Liver (tissue), 3 donors: Measurements from ENCODE around the gene DHRS1.

Experiments used
- EGR1 ChIP-seq, 2 donors: IDR thresholded peaks; 2 replicates each; pipeline ENCODE4 v1.6.1; 2016 to 2018; ENCODE audit warnings: antibody characterized with exemption in 2 of 2, low read depth in 2 of 2
- JUND ChIP-seq, 2 donors: IDR thresholded peaks; 2 replicates each; pipeline ENCODE4 v1.6.1; 2016; ENCODE audit warnings: antibody characterized with exemption in 2 of 2
- NR2F2 ChIP-seq: IDR thresholded peaks from 2 replicates; pipeline ENCODE4 v1.6.1; 2016; ENCODE audit warnings: antibody characterized with exemption
- TF ChIP-seq, protein P1 (sequence below): fragments of 150-350 bp; IDR thresholded peaks from 2 replicates; pipeline ENCODE4 v1.5.1; 2017; ENCODE audit warnings: improper control_type of control experiment, low read depth, low read length; ENCODE audit not compliant: missing input control
- donor health status: healthy.
- donor health status: healthy.

DNA sequence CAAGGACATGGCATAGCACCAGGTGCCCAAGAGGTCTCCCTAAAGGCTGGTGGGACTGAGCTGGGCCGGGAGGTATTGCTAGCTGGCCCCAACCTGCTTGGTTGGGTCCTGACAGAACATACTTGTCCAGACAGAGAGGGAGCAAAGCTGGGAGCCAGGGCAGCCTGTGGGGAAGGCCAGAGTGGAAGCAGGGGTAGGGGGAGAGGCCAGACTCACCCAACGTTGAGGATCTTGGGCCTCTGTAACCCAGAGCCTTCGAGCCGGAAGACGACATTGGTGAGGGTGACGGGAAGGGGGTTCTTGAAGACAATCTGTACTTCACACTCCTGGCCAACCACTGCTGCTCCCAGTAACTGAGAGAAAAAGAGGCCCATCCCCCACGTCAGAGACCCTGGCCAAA, 45.6 kb downstream of the DHRS1 start:
- TF ChIP-seq EGR1 (IDR thresholded peaks at IDR 0.05; ENCODE audit: low read depth in 2 of 2) (no peak), NR2F2 (no peak), JUND (IDR thresholded peaks at IDR 0.05) (no peak)
- TF ChIP-seq, protein P1, sequence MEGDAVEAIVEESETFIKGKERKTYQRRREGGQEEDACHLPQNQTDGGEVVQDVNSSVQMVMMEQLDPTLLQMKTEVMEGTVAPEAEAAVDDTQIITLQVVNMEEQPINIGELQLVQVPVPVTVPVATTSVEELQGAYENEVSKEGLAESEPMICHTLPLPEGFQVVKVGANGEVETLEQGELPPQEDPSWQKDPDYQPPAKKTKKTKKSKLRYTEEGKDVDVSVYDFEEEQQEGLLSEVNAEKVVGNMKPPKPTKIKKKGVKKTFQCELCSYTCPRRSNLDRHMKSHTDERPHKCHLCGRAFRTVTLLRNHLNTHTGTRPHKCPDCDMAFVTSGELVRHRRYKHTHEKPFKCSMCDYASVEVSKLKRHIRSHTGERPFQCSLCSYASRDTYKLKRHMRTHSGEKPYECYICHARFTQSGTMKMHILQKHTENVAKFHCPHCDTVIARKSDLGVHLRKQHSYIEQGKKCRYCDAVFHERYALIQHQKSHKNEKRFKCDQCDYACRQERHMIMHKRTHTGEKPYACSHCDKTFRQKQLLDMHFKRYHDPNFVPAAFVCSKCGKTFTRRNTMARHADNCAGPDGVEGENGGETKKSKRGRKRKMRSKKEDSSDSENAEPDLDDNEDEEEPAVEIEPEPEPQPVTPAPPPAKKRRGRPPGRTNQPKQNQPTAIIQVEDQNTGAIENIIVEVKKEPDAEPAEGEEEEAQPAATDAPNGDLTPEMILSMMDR = no peak
